Naive thymus-derived CD4-positive, alpha-beta T cell (primary cell): ENCODE data around the gene ACAT2. TPM values are rescaled to one million over a fixed set of nuclear protein-coding genes. Genes with fewer than 3 reads are reported as not detected.
"Not testable (repeated sequence)": the region's sequence is repeated elsewhere in the genome, so short reads cannot be mapped to it uniquely, and the experiment has no call there.

Experiments
- ATAC-seq: fragments of 150-1000 bp; cut with Tn5 transposase; 2 replicates; pipeline ENCODE4 v1.10.0; 2021; ENCODE audit warnings: mild to moderate bottlenecking, moderate library complexity
- CTCF ChIA-PET: fragments of 350-600 bp; sonication (Branson Sonifier 250); formaldehyde crosslinking; loops from one replicate; lab custom pipeline; 2021; ENCODE audit warnings: antibody characterized with exemption; lab: Charles Lee
- POLR2A ChIA-PET: fragments of 350-600 bp; sonication (Branson Sonifier 250); formaldehyde crosslinking; loops from one replicate; lab custom pipeline; 2021; ENCODE audit warnings: antibody characterized with exemption, inconsistent platforms; lab: Charles Lee
- DNase-seq, 9 donors: peaks; one replicate each; pipeline versions ENCODE4 v3.0.0 to v3.0.0-alpha.2; 2020 to 2022; ENCODE audit warnings: mixed read lengths in 1 of 9
- H3K27ac ChIP-seq: one replicate; pipeline ENCODE4 v1.7.0; 2013; ENCODE audit warnings: mild to moderate bottlenecking, low read depth, low read length, moderate library complexity
- H3K27me3 ChIP-seq, 2 donors: one replicate each; pipeline ENCODE4 v1.7.0; 2013; ENCODE audit warnings: low read length in 2 of 2, mild to moderate bottlenecking in 2 of 2, moderate library complexity in 2 of 2; ENCODE audit not compliant: control insufficient read depth in 2 of 2, insufficient read depth in 2 of 2
- H3K36me3 ChIP-seq, 3 experiments: 1 replicate in 2 of 3; 2 replicates in 1 of 3; pipeline ENCODE4 v1.7.0; 2013; ENCODE audit warnings: low read length in 3 of 3, mild to moderate bottlenecking in 3 of 3, moderate library complexity in 1 of 3; ENCODE audit not compliant: insufficient read depth in 3 of 3, control insufficient read depth in 2 of 3
- H3K4me1 ChIP-seq, 2 donors: one replicate each; pipeline ENCODE4 v1.7.0; 2013; ENCODE audit warnings: low read length in 2 of 2, mild to moderate bottlenecking in 2 of 2, moderate library complexity in 1 of 2; ENCODE audit not compliant: control insufficient read depth in 2 of 2, insufficient read depth in 2 of 2
- H3K4me3 ChIP-seq: 2 replicates; pipeline ENCODE4 v1.7.0; 2013; ENCODE audit warnings: mild to moderate bottlenecking, low read length
- H3K9me3 ChIP-seq, 3 experiments: 1 replicate in 2 of 3; 2 replicates in 1 of 3; pipeline ENCODE4 v1.7.0; 2013; ENCODE audit warnings: low read length in 3 of 3; ENCODE audit not compliant: control insufficient read depth in 2 of 3
- H3K27ac Mint-ChIP-seq, 9 donors: one replicate each; pipeline ENCODE4 v1.8.0; 2020 to 2022; ENCODE audit warnings: mixed read lengths in 9 of 9, mild to moderate bottlenecking in 8 of 9, moderate library complexity in 5 of 9, inconsistent platforms in 2 of 9
- H3K27me3 Mint-ChIP-seq, 5 donors: one replicate each; pipeline ENCODE4 v1.8.0; 2021 to 2022; ENCODE audit warnings: mixed read lengths in 5 of 5, mild to moderate bottlenecking in 1 of 5
- H3K36me3 Mint-ChIP-seq, 5 donors: one replicate each; pipeline ENCODE4 v1.8.0; 2020 to 2022; ENCODE audit warnings: mixed read lengths in 5 of 5, mild to moderate bottlenecking in 3 of 5, inconsistent platforms in 1 of 5
- H3K4me1 Mint-ChIP-seq, 7 donors: one replicate each; pipeline ENCODE4 v1.8.0; 2020 to 2022; ENCODE audit warnings: mixed read lengths in 7 of 7, mild to moderate bottlenecking in 3 of 7, inconsistent platforms in 1 of 7
- H3K4me3 Mint-ChIP-seq, 10 donors: one replicate each; pipeline ENCODE4 v1.8.0; 2020 to 2022; ENCODE audit warnings: mild to moderate bottlenecking in 10 of 10, mixed read lengths in 10 of 10, moderate library complexity in 6 of 10, inconsistent platforms in 2 of 10
- H3K9me3 Mint-ChIP-seq, 11 donors: one replicate each; pipeline ENCODE4 v1.8.0; 2020 to 2022; ENCODE audit warnings: mixed read lengths in 11 of 11, mild to moderate bottlenecking in 4 of 11, inconsistent platforms in 1 of 11, moderate library complexity in 1 of 11
- intact Hi-C, 2 donors: fragments of 100-400 bp; cut with micrococcal nuclease; formaldehyde crosslinking; loops; one replicate each; pipeline ENCODE4 v1.15.1; 2023
- polyA plus RNA-seq, 2 donors: library from polyadenylated mRNA; unstranded; fragments of 300-500 nt; fragmentation: Illumina TruSeq; gene quantifications; one replicate each; pipeline ENCODE4 v1.2.3, GENCODE V29; 2021
- total RNA-seq, 6 experiments: library from RNA in 5 of 6; stranded (reverse) in 5 of 6; gene quantifications; 1 replicate in 5 of 6; 2 replicates in 1 of 6; pipeline ENCODE4 v1.2.3 and lab custom pipeline; 2021 to 2026

The ACAT2 gene
- total and polyA plus RNA-seq, 7 experiments from 2014 or later: 18.5 to 53.9 (median 29.0) TPM

DNA sequence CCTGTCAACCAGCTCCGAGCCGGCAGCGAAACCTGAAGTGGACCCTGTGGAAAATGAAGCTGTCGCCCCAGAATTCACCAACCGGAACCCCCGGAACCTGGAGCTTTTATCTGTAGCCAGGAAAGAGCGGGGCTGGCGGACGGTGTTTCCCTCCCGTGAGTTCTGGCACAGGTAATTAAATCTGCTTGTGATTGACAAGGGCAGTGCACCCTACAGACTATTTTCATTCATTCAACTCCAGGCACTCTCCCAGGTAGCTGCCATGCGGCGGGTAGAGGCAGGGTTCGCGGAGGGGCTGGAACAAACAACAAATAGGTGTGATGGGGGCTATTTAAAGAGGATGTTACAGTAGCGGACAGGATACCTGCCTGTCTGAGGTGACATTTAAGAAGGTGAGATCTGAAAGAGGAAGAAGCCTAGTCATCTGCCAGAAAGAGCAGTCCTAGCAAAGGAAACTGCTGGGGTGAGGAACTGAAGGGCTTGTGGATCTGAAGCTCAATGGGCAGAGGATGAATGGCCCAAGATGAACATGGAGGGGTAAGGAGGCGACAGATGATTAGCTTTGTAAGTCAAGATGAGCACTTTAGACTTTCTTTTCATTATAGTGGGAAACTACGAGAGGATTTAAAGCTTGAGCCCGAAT lies 29.2 kb downstream of the ACAT2 start:
- ATAC-seq (no peak), DNase-seq (peak in 7 of 9 donors; percentile 3 to 35 (median 6))
- ChIA-PET POLR2A (interaction anchor here (0.6 to 6.1 kb wide), 14 partner anchors 10 to 1778 kb away, joined by 3 to 101 read pairs (median 6); partner anchors contain the start of genes ACAT2, SOD2 and WTAP), CTCF (interaction anchor here (0.7 to 1.8 kb wide), 3 partner anchors 35 to 99 kb away, joined by 3 to 10 read pairs (median 4); no protein-coding TSS in a partner anchor)
- H3K36me3 Mint-ChIP-seq: peaks cover 4 to 36% (median 23%) of the 10 kb centered on the region in 5 donors
- no peaks in the 10 kb centered on the region for H3K9me3 ChIP-seq
- H3K4me1 ChIP-seq: peaks cover 15 to 27% of the 10 kb centered on the region in 2 donors
- H3K9me3 Mint-ChIP-seq: no peaks in the 10 kb centered on the region
- H3K4me3 ChIP-seq: peak overlapping the region; percentile 98
- H3K27ac ChIP-seq: peak overlapping the region; percentile 94
- H3K27ac Mint-ChIP-seq: peak overlapping the region; percentile 95 to 99 (median 98)
- peaks cover 0 to 3% (median 0%) of the 10 kb centered on the region in 5 donors for H3K27me3 Mint-ChIP-seq
- no peaks in the 10 kb centered on the region for H3K27me3 ChIP-seq
- peaks cover 0 to 18% (median 13%) of the 10 kb centered on the region in 3 experiments for H3K36me3 ChIP-seq
- H3K4me1 Mint-ChIP-seq: peaks cover 44 to 75% (median 60%) of the 10 kb centered on the region in 7 donors
- intact Hi-C loops: loop anchor here (1.0 to 5.0 kb wide), 7 partner anchors 29 to 312 kb away; partner anchors contain the start of genes IGF2R (in 1 of the 2) and SOD2 (in 1 of the 2)
- H3K4me3 Mint-ChIP-seq: peak overlapping the region; percentile 94 to 100 (median 99)

DNA sequence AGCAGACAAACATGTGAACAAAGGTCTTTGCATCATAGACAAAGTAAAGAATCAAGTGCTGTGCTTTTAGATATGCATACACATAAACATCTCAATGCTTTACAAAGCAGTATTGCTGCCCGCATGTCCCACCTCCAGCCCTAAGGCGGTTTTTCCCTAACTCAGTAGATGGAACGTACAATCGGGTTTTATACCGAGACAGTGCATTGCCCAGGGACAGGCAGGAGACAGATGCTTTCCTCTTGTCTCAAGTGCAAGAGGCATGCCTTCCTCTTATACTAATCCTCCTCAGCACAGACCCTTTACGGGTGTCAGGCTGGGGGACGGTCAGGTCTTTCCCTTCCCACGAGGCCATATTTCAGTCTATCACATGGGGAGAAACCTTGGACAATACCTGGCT lies 33.1 kb downstream of the ACAT2 start:
- H3K4me3 ChIP-seq, H3K9me3 ChIP-seq, H3K4me3 Mint-ChIP-seq, H3K9me3 Mint-ChIP-seq, ATAC-seq, POLR2A ChIA-PET, H3K27ac ChIP-seq, DNase-seq, H3K27me3 Mint-ChIP-seq, H3K27me3 ChIP-seq, CTCF ChIA-PET: not testable (repeated sequence)
- Histone ChIP-seq H3K36me3 (peaks cover 14 to 49% (median 19%) of the 10 kb centered on the region in 3 experiments), H3K4me1 (peaks cover 15 to 17% of the 10 kb centered on the region in 2 donors)
- Mint-ChIP-seq H3K27ac (peak overlapping the region in 4 of 9 donors; percentile 5 to 69 (median 38)), H3K4me1 (peaks cover 34 to 66% (median 54%) of the 10 kb centered on the region in 7 donors), H3K36me3 (peaks cover 11 to 37% (median 30%) of the 10 kb centered on the region in 5 donors)
- intact Hi-C loops: loop anchor here in 1 of 2 donors (5.0 kb wide), 1 partner anchor 187 kb away; no protein-coding TSS in a partner anchor

DNA sequence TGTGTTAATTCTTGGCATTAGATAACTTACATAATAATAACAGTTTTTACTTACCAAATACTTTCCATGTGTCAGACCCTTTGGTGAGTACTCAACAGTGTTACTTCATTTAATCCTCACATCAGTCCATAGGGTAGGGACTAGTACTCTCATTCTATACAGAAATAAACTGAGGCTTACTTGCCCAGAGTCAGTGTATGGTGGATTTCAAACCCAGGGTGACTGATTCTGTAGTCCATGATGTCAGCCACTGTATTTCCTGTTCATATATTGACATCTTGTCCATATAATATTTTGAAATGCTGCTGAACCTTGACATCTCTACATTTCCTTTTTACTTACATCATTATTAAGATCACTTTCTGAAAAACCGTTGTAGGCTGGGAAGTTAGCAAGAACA lies 35.7 kb downstream of the ACAT2 start:
- intact Hi-C loops: no loop called here
- Histone ChIP-seq H3K9me3 (no peaks in the 10 kb centered on the region), H3K4me1 (peaks cover 0 to 1% of the 10 kb centered on the region in 2 donors), H3K36me3 (peaks cover 14 to 49% (median 19%) of the 10 kb centered on the region in 3 experiments), H3K27me3 (no peaks in the 10 kb centered on the region), H3K4me3 (no peak overlapping the region), H3K27ac (peak overlapping the region; percentile 23)
- Mint-ChIP-seq H3K27me3 (no peaks in the 10 kb centered on the region), H3K27ac (peak overlapping the region in 3 of 9 donors; percentile 22 to 60 (median 50)), H3K4me1 (peaks cover 17 to 45% (median 36%) of the 10 kb centered on the region in 7 donors), H3K9me3 (no peaks in the 10 kb centered on the region), H3K36me3 (peaks cover 11 to 24% (median 18%) of the 10 kb centered on the region in 5 donors), H3K4me3 (no peak overlapping the region)
- CTCF ChIA-PET: no interaction called here
- POLR2A ChIA-PET: no interaction called here
- DNase-seq: no peak
- ATAC-seq: no peak

DNA sequence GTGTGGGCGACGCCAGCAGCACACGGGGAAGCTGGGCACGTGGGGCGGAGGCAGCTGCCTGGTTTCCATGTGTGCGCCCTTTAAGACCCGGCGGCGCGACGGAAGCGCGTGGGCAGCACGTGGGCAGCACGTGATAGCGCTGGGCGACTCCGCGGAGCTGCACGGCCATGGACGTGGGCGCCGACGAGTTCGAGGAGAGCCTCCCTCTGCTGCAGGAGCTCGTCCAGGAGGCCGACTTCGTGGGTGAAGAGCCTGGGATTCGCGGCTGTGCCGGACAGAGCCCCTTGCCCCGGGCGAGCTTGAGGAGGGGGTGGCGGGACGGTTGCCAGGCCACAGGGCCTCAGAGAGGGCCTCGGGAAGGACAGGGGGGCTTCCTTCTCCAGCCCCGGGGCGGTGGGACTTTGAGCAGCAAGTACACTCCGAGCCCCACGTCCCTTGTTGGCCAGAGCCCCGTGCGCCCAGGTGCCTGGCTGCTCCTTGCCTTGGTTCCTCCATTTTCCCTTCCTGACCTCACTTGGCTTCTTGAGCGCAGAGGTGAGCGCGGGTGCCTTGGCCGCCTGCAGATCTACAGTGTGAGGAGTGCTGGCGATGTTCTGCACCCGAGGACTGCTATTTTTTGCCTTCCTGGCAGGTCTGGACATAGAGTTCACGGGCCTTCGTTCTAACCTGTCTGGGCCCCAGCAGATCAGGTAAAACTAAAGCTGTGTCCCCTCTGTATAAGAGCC lies 38.5 kb downstream of the ACAT2 start, which contains the start of gene PNLDC1:
TSS of gene PNLDC1 (plus strand) at position 136 of the 725 bp plus-strand sequence. CDS start at position 168, 32 bp downstream.
- intact Hi-C loops: no loop called here
- no peak for DNase-seq
- no peak within 1 kb of the TSS for H3K4me3 ChIP-seq
- no peaks in the 10 kb centered on the region for H3K4me1 ChIP-seq
- H3K4me1 Mint-ChIP-seq: peaks cover 3 to 25% (median 17%) of the 10 kb centered on the region in 7 donors
- H3K36me3 Mint-ChIP-seq: peaks cover 9 to 22% (median 11%) of the 10 kb centered on the region in 5 donors
- no peak for ATAC-seq
- no peaks in the 10 kb centered on the region for H3K9me3 Mint-ChIP-seq
- no peaks in the 10 kb centered on the region for H3K27me3 ChIP-seq
- ChIA-PET POLR2A (interaction anchor here (0.8 to 2.2 kb wide), 3 partner anchors 10 to 52 kb away, joined by 3 to 8 read pairs (median 4); partner anchors contain the start of genes MRPL18 and TCP1), CTCF (no interaction called here)
- no peak within 1 kb of the TSS for H3K27ac ChIP-seq
- H3K27ac Mint-ChIP-seq: peak within 1 kb of the TSS in 3 of 9 donors; percentile 27 to 56 (median 50)
- H3K36me3 ChIP-seq: peaks cover 14 to 41% (median 19%) of the 10 kb centered on the region in 3 experiments
- H3K4me3 Mint-ChIP-seq: no peak within 1 kb of the TSS
- no peaks in the 10 kb centered on the region for H3K9me3 ChIP-seq
- no peaks in the 10 kb centered on the region for H3K27me3 Mint-ChIP-seq

DNA sequence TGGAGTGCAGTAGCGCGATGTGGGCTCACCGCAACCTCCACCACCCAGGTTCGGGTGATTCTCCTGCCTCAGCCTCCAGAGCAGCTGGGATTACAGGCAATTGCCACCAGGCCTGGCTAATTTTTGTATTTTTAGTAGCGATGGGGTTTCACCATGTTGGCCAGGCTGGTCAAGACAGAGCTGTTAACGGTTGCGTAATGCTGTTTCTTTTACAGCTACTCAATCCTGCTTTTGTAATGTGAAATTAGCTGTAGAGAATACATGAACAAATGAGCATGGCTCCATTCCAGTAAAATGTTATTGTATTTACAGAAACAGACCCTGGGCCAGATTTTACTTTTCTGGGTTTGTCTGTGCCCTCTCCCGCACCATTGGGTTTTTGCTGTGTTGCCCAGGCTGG lies 40.1 kb downstream of the ACAT2 start:
- no peaks in the 10 kb centered on the region for H3K9me3 ChIP-seq
- no peaks in the 10 kb centered on the region for H3K4me1 ChIP-seq
- no peak overlapping the region for H3K27ac ChIP-seq
- peaks cover 14 to 33% (median 19%) of the 10 kb centered on the region in 3 experiments for H3K36me3 ChIP-seq
- no peak for ATAC-seq
- Mint-ChIP-seq H3K4me3 (no peak overlapping the region), H3K9me3 (no peaks in the 10 kb centered on the region), H3K4me1 (peaks cover 0 to 17% (median 9%) of the 10 kb centered on the region in 7 donors), H3K36me3 (peaks cover 9 to 22% (median 11%) of the 10 kb centered on the region in 5 donors), H3K27me3 (no peaks in the 10 kb centered on the region), H3K27ac (no peak overlapping the region)
- ChIA-PET CTCF (no interaction called here), POLR2A (interaction anchor here (1.0 to 1.7 kb wide), 2 partner anchors 9 to 12 kb away, joined by 3 to 4 read pairs; partner anchors contain the start of gene MRPL18)
- no peaks in the 10 kb centered on the region for H3K27me3 ChIP-seq
- no peak for DNase-seq
- no peak overlapping the region for H3K4me3 ChIP-seq
- intact Hi-C loops: no loop called here

DNA sequence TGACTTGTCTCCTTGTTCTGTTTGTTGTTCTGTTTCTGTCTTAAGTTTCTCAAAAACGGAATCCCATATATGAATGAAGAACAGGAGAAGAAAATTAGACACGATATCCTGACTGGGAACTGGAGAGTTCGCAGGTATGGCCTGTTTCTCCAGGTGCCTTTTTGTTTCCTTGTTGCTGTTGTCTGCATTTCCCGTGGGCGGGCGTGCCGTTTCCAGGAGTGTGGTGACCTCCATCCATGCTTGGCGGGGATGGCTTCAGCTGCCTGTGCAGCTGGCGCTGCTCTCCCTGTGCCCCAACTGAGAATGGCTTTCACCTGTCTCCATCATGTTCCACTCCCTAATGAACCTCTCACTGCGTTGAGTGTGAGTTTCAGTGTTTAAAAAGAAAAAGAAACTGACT lies 42.7 kb downstream of the ACAT2 start:
- H3K4me3 ChIP-seq: no peak overlapping the region
- intact Hi-C loops: no loop called here
- ChIA-PET POLR2A (interaction anchor here (1.1 kb wide), 1 partner anchor 15 kb away, joined by 6 read pairs; the partner anchor contains the start of genes MRPL18 and TCP1), CTCF (no interaction called here)
- no peak for DNase-seq
- Mint-ChIP-seq H3K27me3 (no peaks in the 10 kb centered on the region), H3K4me3 (no peak overlapping the region), H3K36me3 (peaks cover 0 to 12% (median 9%) of the 10 kb centered on the region in 5 donors), H3K9me3 (no peaks in the 10 kb centered on the region), H3K27ac (no peak overlapping the region), H3K4me1 (peaks cover 0 to 2% (median 0%) of the 10 kb centered on the region in 7 donors)
- no peaks in the 10 kb centered on the region for H3K27me3 ChIP-seq
- no peaks in the 10 kb centered on the region for H3K4me1 ChIP-seq
- peaks cover 0 to 8% (median 0%) of the 10 kb centered on the region in 3 experiments for H3K36me3 ChIP-seq
- H3K27ac ChIP-seq: no peak overlapping the region
- no peak for ATAC-seq
- no peaks in the 10 kb centered on the region for H3K9me3 ChIP-seq
